ENCODE data around the gene QRSL1. TPM values are rescaled to one million over a fixed set of nuclear protein-coding genes. Genes with fewer than 3 reads are reported as not detected.
A peak's percentile ranks its signal among the peaks of the same experiment; 100 is the strongest.

QRSL1 gene
- total RNA-seq, 1 donor from 2014 or later, result 10.9 TPM

- no peak for DNase-seq (ENCODE audit: low spot score)
- H3K9me3 Mint-ChIP-seq (ENCODE audit: unreplicated experiment), result no peaks in the 10 kb centered on the region
- TF ChIP-seq, protein P1, sequence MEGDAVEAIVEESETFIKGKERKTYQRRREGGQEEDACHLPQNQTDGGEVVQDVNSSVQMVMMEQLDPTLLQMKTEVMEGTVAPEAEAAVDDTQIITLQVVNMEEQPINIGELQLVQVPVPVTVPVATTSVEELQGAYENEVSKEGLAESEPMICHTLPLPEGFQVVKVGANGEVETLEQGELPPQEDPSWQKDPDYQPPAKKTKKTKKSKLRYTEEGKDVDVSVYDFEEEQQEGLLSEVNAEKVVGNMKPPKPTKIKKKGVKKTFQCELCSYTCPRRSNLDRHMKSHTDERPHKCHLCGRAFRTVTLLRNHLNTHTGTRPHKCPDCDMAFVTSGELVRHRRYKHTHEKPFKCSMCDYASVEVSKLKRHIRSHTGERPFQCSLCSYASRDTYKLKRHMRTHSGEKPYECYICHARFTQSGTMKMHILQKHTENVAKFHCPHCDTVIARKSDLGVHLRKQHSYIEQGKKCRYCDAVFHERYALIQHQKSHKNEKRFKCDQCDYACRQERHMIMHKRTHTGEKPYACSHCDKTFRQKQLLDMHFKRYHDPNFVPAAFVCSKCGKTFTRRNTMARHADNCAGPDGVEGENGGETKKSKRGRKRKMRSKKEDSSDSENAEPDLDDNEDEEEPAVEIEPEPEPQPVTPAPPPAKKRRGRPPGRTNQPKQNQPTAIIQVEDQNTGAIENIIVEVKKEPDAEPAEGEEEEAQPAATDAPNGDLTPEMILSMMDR (IDR thresholded peaks at IDR 0.05; ENCODE audit: unreplicated experiment), result no peak
- peaks cover 6% of the 10 kb centered on the region for H3K36me3 Mint-ChIP-seq (ENCODE audit: low read depth, unreplicated experiment)
- peaks cover 14% of the 10 kb centered on the region for H3K4me1 Mint-ChIP-seq (ENCODE audit: unreplicated experiment)
- no peak overlapping the region for H3K27ac Mint-ChIP-seq (ENCODE audit: unreplicated experiment)
- no peak overlapping the region for H3K4me3 Mint-ChIP-seq (ENCODE audit: unreplicated experiment)
- no peaks in the 10 kb centered on the region for H3K27me3 Mint-ChIP-seq (ENCODE audit: unreplicated experiment)
These were observed 8.5 kb downstream of the QRSL1 start for GRCh38 chr6:106637717-106638341.

DNA sequence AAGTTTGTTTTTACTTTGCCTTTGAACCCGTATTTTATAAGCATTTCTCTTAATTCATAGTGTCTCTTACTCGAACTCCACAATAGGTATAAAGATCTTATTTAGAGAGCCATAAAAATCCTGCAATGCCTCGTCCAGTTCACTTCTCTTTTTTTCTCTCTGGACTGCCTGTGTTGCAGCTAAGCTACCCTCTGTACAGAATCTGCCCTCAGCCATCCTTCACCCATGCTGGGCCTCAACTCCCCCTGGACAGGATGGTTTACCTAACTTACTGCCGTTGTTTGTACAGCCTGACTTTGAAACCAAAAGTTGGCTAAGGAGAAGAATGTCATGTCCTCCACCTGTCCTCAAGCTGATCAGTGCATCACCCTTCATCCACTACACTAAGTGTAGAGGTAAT, 10.4 kb downstream of the QRSL1 start:
- Mint-ChIP-seq H3K9me3 (ENCODE audit: unreplicated experiment) (no peaks in the 10 kb centered on the region), H3K4me3 (ENCODE audit: unreplicated experiment) (no peak overlapping the region), H3K27me3 (ENCODE audit: unreplicated experiment) (peaks cover 2% of the 10 kb centered on the region), H3K4me1 (ENCODE audit: unreplicated experiment) (peaks cover 14% of the 10 kb centered on the region), H3K27ac (ENCODE audit: unreplicated experiment) (no peak overlapping the region), H3K36me3 (ENCODE audit: low read depth, unreplicated experiment) (peaks cover 14% of the 10 kb centered on the region)
- TF ChIP-seq, protein P1 (IDR thresholded peaks at IDR 0.05; ENCODE audit: unreplicated experiment), result no peak
- DNase-seq (ENCODE audit: low spot score), result no peak

DNA sequence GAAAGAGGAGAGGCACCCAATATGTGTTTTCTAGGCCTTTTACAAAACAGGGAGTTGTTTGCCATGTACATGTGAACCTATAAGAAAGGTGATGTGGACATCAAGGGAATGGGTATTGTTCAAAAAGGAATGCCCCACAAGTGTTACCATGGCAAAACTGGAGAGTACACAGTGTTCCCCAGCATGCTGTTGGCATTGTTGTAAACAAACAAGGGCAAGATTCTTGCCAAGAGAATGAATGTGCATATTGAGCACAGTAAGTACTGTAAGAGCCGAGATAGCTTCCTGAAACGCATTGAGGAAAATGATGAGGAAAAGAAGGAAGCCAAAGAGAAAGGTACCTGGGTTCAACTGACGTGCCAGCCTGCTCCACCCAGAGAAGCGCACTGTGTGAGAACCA, 13.1 kb downstream of the QRSL1 start:
- Mint-ChIP-seq H3K27ac (ENCODE audit: unreplicated experiment) (no peak overlapping the region), H3K27me3 (ENCODE audit: unreplicated experiment) (peaks cover 2% of the 10 kb centered on the region), H3K4me1 (ENCODE audit: unreplicated experiment) (peaks cover 8% of the 10 kb centered on the region), H3K9me3 (ENCODE audit: unreplicated experiment) (no peaks in the 10 kb centered on the region), H3K4me3 (ENCODE audit: unreplicated experiment) (no peak overlapping the region), H3K36me3 (ENCODE audit: low read depth, unreplicated experiment) (peaks cover 22% of the 10 kb centered on the region)
- TF ChIP-seq, protein P1 (IDR thresholded peaks at IDR 0.05; ENCODE audit: unreplicated experiment), result no peak
- no peak for DNase-seq (ENCODE audit: low spot score)

GRCh38 chr6:106643061-106643460, 13.7 kb downstream of the QRSL1 start:
- H3K27ac Mint-ChIP-seq (ENCODE audit: unreplicated experiment), result no peak overlapping the region

More at GRCh38 chr6:106643061-106643460, 13.7 kb downstream of the QRSL1 start:
- Mint-ChIP-seq H3K36me3 (ENCODE audit: low read depth, unreplicated experiment) (peaks cover 22% of the 10 kb centered on the region), H3K4me1 (ENCODE audit: unreplicated experiment) (peaks cover 4% of the 10 kb centered on the region), H3K9me3 (ENCODE audit: unreplicated experiment) (no peaks in the 10 kb centered on the region), H3K4me3 (ENCODE audit: unreplicated experiment) (peak overlapping the region; percentile 8), H3K27me3 (ENCODE audit: unreplicated experiment) (peaks cover 2% of the 10 kb centered on the region)
- TF ChIP-seq, protein P1 (IDR thresholded peaks at IDR 0.05; ENCODE audit: unreplicated experiment), result no peak
- no peak for DNase-seq (ENCODE audit: low spot score)

Data from endothelial cell (in vitro differentiated cells).